ENCODE data around the gene CCDC149.

- TF ChIP-seq STAT5B (CRISPR knock-in tag; IDR thresholded peaks at IDR 0.05) (no peak), NR2C2 (CRISPR knock-in tag; IDR thresholded peaks at IDR 0.05; ENCODE audit: borderline replicate concordance) (no peak)
Observed at GRCh38 chr4:24865401-24865800, 47.4 kb downstream of the CCDC149 start.

Measured in HepG2 (cell line).